BLaER1 (cell line): ENCODE data around the gene MAD1L1.

Experiments used
- H3K27ac ChIP-seq: shearing (Covaris generic); formaldehyde crosslinking; 2 replicates; pipeline ENCODE4 v1.8.1; 2022
- H3K27me3 ChIP-seq: shearing (Covaris generic); formaldehyde crosslinking; 2 replicates; pipeline ENCODE4 v1.8.1; 2022
- H3K36me3 ChIP-seq: shearing (Covaris generic); formaldehyde crosslinking; 2 replicates; pipeline ENCODE4 v1.8.1; 2022
- H3K4me1 ChIP-seq: shearing (Covaris generic); formaldehyde crosslinking; 2 replicates; pipeline ENCODE4 v1.8.1; 2022
- H3K4me2 ChIP-seq: shearing (Covaris generic); formaldehyde crosslinking; 2 replicates; pipeline ENCODE4 v1.8.1; 2022
- H3K4me3 ChIP-seq: shearing (Covaris generic); formaldehyde crosslinking; 2 replicates; pipeline ENCODE4 v1.8.1; 2022
- H3K9ac ChIP-seq: shearing (Covaris generic); formaldehyde crosslinking; 2 replicates; pipeline ENCODE4 v1.8.1; 2022
- H3K9me3 ChIP-seq: shearing (Covaris generic); formaldehyde crosslinking; 2 replicates; pipeline ENCODE4 v1.8.1; 2022
- H4K20me1 ChIP-seq: shearing (Covaris generic); formaldehyde crosslinking; 2 replicates; pipeline ENCODE4 v1.8.1; 2022
- Cebpa-rat ChIP-seq: shearing (Covaris generic); IDR thresholded peaks from 2 replicates; pipeline ENCODE4 v1.8.1; 2022

The MAD1L1 gene

GRCh38 chr7:2006921-2007381 is 225.8 kb downstream of the MAD1L1 start:
- no peak overlapping the region for H3K4me3 ChIP-seq
- no peaks in the 10 kb centered on the region for H3K9me3 ChIP-seq
- peak overlapping the region; percentile 25 for H3K9ac ChIP-seq
- peaks cover 100% of the 10 kb centered on the region for H4K20me1 ChIP-seq
- peaks cover 100% of the 10 kb centered on the region for H3K4me1 ChIP-seq
- H3K4me2 ChIP-seq, result peak overlapping the region; percentile 91
- peak overlapping the region; percentile 16; the same call in 1 of the 2 replicates for H3K27ac ChIP-seq
- no peak for TF ChIP-seq Cebpa-rat
- H3K36me3 ChIP-seq, result peaks cover 28% of the 10 kb centered on the region
- peaks cover 15% of the 10 kb centered on the region for H3K27me3 ChIP-seq

GRCh38 chr7:2006231-2006771 is 226.4 kb downstream of the MAD1L1 start:
- Histone ChIP-seq H3K9ac (peak overlapping the region; percentile 25), H4K20me1 (peaks cover 100% of the 10 kb centered on the region), H3K27ac (peak overlapping the region; percentile 16; the same call in 1 of the 2 replicates), H3K9me3 (no peaks in the 10 kb centered on the region), H3K36me3 (peaks cover 28% of the 10 kb centered on the region), H3K4me2 (peak overlapping the region; percentile 91), H3K4me1 (peaks cover 100% of the 10 kb centered on the region), H3K4me3 (peak overlapping the region; percentile 9; the same call in 1 of the 2 replicates), H3K27me3 (peaks cover 12% of the 10 kb centered on the region)
- no peak for TF ChIP-seq Cebpa-rat

GRCh38 chr7:2005786-2006185 is 227.0 kb downstream of the MAD1L1 start:
- Histone ChIP-seq H3K9ac (peak overlapping the region; percentile 25; the same call in 1 of the 2 replicates), H3K4me1 (peaks cover 100% of the 10 kb centered on the region), H3K4me3 (no peak overlapping the region; the same call in 1 of the 2 replicates), H3K27ac (0 out of 2 replicates have a peak overlapping the region, but pooled peaks have one; percentile 16), H3K4me2 (peak overlapping the region; percentile 91), H3K36me3 (peaks cover 26% of the 10 kb centered on the region), H4K20me1 (peaks cover 100% of the 10 kb centered on the region), H3K9me3 (no peaks in the 10 kb centered on the region), H3K27me3 (peaks cover 8% of the 10 kb centered on the region; the same call in 1 of the 2 replicates)
- TF ChIP-seq Cebpa-rat, result no peak

DNA sequence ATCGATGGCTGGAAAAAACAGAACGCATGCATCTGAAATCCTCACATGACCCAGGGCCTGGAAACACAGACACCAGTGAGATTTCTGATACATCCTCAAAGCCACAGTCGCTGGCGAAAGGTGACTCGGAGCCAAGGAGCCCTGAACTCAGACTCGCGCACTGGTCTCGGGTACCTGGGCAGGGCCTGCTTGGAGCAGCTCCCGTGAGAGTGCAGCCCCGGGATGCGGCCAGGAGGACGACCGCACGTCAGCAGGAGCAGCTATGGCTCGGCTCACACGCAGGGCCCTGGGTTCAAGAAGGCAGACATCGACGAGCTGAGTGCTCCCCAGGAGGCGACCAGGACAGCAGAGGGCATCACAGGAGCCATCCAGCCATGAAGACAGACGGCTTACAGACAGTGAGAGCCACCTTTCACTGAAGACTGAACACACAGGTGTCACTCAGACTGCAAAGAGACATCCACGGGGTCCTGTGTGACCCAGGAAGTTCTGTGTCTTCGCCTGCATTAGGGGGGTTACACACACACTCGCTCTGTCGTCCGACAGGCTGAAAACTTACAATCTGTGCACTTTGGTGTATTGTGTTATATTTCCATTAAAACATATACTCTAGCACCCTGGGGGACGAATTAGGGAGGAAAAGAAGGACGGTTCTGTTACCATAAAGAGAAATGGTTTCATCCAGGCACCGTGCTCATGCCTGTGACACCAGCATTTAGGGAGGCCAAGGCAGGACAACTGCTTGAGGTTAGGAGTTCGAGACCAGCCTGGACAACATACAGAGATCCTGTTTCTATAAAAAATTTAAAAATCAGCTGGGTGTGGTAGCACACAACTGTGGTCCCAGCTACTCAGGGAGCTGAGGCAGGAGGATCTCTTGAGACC is 227.7 kb downstream of the MAD1L1 start:
- peaks cover 26% of the 10 kb centered on the region for H3K36me3 ChIP-seq
- no peak overlapping the region for H3K9ac ChIP-seq
- H3K27ac ChIP-seq, result no peak overlapping the region

DNA sequence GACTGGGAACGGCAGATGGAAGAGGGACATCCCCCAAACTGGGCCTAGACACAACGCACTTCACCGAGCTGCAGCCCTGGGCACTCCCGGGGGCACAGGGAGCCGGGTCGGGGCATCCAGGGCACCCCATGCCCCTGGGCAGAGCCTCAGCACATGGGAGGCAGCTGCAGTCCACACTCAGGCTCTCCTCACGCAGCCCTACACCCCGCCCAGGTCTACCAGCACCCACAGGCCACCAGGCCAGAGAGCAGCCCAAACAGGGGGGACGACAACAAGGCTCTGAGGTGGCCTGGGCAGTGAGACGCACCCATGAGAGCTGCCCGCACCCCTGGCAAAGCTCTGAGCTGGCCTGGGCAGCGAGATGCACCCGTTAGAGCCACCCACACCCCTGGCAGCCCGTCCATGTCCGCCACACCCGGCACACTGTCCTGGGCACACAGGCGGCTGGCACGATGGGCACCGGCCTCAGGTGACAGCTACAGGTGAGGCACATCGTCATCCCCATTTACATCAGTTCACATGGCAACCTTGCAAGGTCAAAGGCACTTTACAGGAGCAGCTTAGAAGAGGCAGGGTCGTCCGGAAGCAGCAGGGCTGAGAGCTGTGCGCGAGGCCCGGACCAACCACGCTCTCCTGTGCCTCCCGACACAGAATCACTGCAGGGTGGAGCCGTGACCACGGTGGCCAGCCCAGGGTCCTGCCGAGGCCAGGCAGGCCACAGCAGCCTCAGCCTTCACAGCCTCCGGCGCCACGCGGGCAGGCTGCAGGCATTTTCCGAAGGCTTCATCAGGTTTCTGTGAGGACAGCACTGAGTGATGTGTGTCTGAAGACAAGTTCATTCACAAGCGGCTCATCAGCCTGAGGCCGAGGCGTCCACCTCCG is 228.6 kb downstream of the MAD1L1 start:
- peaks cover 100% of the 10 kb centered on the region for H4K20me1 ChIP-seq
- H3K27me3 ChIP-seq, result no peaks in the 10 kb centered on the region
- no peaks in the 10 kb centered on the region for H3K9me3 ChIP-seq
- peaks cover 26% of the 10 kb centered on the region for H3K36me3 ChIP-seq
- peak overlapping the region; percentile 91 for H3K4me2 ChIP-seq
- H3K4me3 ChIP-seq, result no peak overlapping the region; the same call in 1 of the 2 replicates
- H3K9ac ChIP-seq, result 0 out of 2 replicates have a peak overlapping the region, but pooled peaks have one; percentile 34
- peaks cover 100% of the 10 kb centered on the region for H3K4me1 ChIP-seq
- no peak for TF ChIP-seq Cebpa-rat
- H3K27ac ChIP-seq, result peak overlapping the region; percentile 64; the same call in 1 of the 2 replicates

More for the DNA sequence above, 227.7 kb downstream of the MAD1L1 start:
- no peak overlapping the region for H3K4me3 ChIP-seq
- peak overlapping the region; percentile 91 for H3K4me2 ChIP-seq
- H3K27me3 ChIP-seq, result peaks cover under 1% of the 10 kb centered on the region; the same call in 1 of the 2 replicates
- H3K4me1 ChIP-seq, result peaks cover 100% of the 10 kb centered on the region
- no peaks in the 10 kb centered on the region for H3K9me3 ChIP-seq
- H4K20me1 ChIP-seq, result peaks cover 100% of the 10 kb centered on the region
- TF ChIP-seq Cebpa-rat, result no peak

DNA sequence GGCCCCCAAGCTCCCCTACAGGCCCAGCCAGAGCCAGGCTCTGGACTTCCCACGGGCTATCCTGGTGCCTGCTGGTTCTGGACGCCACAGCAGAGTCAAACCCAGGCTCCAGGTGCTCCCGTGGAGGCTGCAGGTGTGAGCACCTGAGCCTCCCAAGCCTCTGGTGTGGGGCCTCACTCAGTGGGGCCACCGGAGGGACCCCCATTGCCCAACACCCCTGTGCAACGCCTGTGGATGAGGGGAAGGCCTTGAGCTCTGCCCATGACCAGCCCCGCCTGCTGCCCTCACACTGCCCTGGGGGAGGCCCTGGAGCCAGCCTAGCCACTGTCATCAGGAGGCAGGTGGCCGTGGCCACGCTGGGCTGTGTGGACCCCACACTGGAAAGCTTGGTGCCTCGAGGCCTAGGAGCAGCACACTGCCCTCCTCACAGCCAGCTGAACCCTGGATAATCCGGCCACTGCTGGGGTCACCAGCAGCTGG is 229.3 kb downstream of the MAD1L1 start:
- H3K4me1 ChIP-seq, result peaks cover 100% of the 10 kb centered on the region
- H4K20me1 ChIP-seq, result peaks cover 100% of the 10 kb centered on the region
- peak overlapping the region; percentile 91 for H3K4me2 ChIP-seq
- no peaks in the 10 kb centered on the region for H3K27me3 ChIP-seq
- no peak for TF ChIP-seq Cebpa-rat
- no peak overlapping the region; the same call in 1 of the 2 replicates for H3K4me3 ChIP-seq
- peak overlapping the region; percentile 64 for H3K27ac ChIP-seq
- no peaks in the 10 kb centered on the region for H3K9me3 ChIP-seq
- H3K36me3 ChIP-seq, result peaks cover 26% of the 10 kb centered on the region
- 0 out of 2 replicates have a peak overlapping the region, but pooled peaks have one; percentile 34 for H3K9ac ChIP-seq

DNA sequence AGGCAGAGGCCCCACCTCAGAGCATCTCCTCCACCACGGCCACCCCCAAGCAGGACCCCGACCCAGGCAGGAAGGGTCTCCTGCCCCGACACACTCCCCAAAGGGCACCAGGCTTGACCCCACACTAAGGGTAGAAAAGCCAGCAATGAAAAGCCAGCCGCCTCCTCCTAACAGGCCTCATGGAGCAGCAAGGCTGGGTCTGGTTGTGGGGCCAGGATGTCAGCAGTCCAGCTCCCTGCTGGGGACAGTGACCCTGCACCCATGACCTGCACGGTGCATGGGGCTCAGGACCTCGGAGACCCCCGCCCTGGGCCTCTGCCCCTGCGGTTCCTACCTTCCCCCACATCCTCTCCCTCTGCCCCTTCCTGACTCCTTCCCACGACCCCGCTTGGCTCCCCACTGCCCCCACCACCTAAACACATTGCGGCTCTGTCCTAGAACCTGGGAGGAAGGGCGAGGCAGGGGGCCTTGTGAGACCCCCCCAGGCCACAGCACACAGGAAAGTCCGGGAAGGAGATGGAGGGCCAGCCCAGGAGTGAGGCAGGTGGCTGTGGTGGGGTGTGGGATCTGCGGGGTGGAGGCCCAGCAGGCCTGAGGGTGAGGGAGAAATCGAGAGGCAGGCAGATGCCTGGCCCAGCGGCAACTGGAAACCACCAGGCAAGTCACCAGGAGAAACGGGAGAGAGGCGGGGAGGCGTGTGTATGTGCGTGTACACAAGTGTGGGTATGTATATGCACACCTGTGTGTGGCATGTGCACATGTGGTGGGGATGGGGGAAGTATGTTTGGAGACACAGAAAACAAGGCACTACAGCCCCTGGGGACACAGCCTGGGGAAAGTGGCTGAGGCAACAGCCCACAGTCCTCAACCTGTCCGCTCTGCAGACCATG is 229.9 kb downstream of the MAD1L1 start:
- no peak overlapping the region for H3K4me3 ChIP-seq
- no peaks in the 10 kb centered on the region for H3K27me3 ChIP-seq
- H3K9ac ChIP-seq, result 0 out of 2 replicates have a peak overlapping the region, but pooled peaks have one; percentile 34
- peak overlapping the region; percentile 64; the same call in 1 of the 2 replicates for H3K27ac ChIP-seq
- H3K4me2 ChIP-seq, result peak overlapping the region; percentile 91
- H4K20me1 ChIP-seq, result peaks cover 100% of the 10 kb centered on the region
- peaks cover 26% of the 10 kb centered on the region for H3K36me3 ChIP-seq
- TF ChIP-seq Cebpa-rat, result no peak
- H3K9me3 ChIP-seq, result no peaks in the 10 kb centered on the region
- peaks cover 100% of the 10 kb centered on the region for H3K4me1 ChIP-seq
